MM.1S (cell line): Measurements from ENCODE around the gene AJUBA.

Experiments used
- CTCF ChIP-seq: fragments of 300-600 bp; sonication (generic); IDR thresholded peaks from 2 replicates; pipeline ENCODE4 v1.5.1; 2016; ENCODE audit warnings: antibody characterized with exemption, low read length, mixed read lengths
- EZH2 ChIP-seq: fragments of 300-600 bp; sonication (generic); optimal IDR thresholded peaks from 2 replicates; pipeline ENCODE3; 2017; ENCODE audit warnings: low read depth, mild to moderate bottlenecking, antibody characterized with exemption, low read length, mixed read lengths

DNA sequence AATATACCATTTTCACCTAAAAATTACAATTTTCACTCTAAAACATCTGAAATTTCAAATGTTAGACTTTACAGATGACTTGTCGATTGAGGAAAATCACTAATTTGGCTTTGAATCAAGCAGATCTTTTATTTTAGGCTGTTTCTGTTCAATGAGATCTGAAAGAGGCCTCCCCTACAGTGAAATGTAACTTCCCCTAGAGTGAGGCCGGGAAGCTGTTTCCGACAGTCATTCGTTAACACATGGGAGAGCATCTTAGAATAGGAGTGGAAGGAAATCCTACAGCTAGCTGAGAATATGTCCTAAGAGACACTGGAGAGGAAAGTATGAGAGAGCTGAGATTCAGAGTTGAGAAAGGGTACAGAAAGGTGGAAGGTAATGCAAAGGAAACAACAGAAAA is 33.3 kb upstream of the AJUBA start:
- no peak for TF ChIP-seq CTCF
- TF ChIP-seq EZH2, result no peak
